GM18511 (cell line): ENCODE measurements around the gene TMEM147.

Source experiments
- ATAC-seq: cut with Tn5 transposase; IDR thresholded peaks from one replicate; pipeline ENCODE4 v1.9.1; 2021; ENCODE audit warnings: mild to moderate bottlenecking, moderate library complexity; ENCODE audit not compliant: unreplicated experiment

The TMEM147 gene

GRCh38 chr19:35518313-35518712, 27.1 kb upstream of the TMEM147 start:
- ATAC-seq: no peak

DNA sequence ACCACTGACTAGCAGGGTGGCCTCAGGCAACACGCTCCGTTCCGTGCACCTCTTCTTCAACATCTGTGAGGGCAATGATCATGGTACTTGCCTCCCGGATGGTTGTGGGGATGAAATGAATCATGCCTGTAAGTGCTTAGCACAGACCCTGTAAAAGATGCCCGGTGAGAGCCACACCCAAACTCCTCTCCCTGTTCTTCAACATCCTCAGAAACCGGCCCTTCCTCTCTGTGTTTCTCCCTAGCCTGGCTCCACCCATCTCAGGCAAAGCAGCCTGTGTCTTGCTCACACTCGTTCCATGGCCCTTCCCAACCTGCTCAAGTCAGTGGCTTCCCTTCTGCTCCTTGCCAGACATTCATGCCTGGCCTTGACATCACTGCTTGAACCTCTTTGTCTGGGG, 26.1 kb upstream of the TMEM147 start:
- ATAC-seq: no peak

- no peak for ATAC-seq
Observed at GRCh38 chr19:35521124-35521743, 24.2 kb upstream of the TMEM147 start.

DNA sequence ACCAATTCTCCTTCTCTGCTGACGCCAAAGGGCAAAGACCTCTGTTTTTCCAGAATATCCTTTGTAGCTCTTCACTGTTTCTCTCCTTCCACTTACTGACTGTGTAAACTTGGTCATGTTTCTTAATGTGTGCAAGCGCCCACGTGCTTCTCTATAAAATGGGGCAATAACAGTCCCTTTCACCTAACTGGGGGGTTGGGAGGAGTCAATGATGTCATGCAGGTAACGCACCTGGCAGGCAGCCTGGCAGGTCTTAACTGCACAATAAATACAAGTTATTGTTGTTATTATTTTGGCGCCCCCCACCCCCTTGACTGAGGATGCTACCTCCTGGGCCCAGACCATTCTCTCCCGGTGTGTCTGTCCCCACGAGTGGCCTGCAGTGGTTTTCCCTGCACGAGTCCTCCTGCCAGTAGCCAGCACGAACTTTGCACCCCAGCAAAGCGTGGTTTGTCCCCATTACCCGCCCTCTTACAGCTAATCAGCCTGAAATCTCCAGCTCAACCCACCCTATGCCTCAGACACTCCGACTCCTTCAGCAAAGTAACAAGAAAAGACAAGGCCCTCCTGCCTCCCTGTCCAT, 22.6 kb upstream of the TMEM147 start:
- no peak for ATAC-seq

DNA sequence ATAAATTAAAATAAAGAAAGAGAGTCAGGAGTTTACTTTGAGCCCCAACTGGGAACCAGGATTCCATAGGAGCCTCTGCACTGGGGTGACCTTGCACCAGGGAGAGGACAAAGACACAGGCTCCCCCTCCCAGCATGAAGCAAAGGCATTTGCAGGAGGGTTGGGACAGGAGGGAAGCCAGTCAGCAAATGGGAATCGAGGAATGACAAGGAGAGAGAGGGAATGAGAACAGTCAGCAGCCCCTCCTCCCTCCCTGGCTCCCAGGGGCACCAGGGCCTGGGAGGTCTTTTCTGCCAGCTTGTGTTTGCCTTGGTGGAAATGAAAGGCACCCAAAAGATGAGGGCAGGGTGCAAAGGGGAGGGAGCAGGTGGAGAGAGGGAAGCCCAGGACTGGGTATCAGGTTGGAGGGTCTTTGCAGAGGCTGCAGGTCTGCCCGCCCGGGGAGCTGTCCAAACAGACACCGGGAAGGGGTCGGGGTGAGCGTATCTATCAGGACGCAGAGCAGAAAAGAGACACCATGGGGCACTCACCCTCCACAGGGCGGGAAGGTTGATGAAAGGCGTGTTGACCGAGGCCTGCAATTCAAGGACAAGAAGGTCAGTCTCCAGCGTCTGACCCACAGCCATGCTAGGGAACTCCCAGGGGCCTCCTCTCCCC, 21.1 kb upstream of the TMEM147 start:
- no peak for ATAC-seq

GRCh38 chr19:35525873-35526272, 19.6 kb upstream of the TMEM147 start:
- ATAC-seq: no peak

- no peak for ATAC-seq
Observed at GRCh38 chr19:35528218-35529038, 17.0 kb upstream of the TMEM147 start, which contains the start of gene SBSN. Gene SBSN, minus strand, starts transcription at chr19:35528311. Its CDS starts 30 bp downstream, at chr19:35528281.

DNA sequence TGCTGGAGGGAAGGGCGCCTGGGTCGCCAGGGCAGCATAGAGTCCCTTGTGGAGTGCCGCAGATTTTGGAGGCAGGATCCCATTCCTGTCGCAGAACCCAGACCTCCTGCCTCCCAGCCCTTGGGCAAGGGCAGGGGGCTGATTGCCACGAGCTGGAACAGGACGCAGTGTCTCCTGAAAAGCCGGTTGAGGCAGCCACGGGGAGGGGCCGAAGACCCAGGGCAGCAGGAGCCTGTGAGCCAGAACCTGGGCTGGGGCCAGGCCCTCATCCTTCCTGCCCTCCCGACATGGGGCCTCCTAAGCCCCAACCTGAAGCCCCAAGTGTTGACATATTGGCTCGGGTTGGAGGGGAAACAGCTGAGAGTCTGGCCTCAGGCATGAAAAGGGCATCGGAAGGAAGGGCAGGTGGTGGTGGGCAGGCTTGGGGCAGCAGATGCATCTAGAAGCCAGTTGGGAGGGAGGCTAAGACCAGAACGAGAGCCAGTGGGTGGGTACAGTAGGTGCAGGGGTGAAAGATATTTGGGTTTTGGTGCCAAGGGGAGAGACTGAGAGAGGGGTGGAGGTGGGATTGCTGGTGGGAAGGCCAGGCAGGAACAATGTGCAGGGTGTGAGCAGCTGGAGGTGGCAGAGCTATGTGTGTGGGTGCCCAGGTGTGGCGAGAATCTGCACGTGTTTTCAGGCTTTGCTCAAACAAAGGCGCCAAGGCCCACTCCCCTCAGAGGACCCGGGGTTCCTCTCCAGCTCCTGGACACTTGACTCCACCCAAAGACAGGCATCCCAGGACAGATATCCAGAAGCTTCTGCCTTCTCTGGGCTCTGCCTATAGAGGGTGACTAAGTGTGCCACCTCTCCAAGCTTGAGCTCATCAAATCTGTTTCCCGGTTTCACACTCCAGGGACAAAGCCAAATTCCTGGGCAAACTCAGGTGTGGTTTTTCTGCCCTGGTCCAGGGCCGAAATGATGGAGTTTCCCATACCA, 15.9 kb upstream of the TMEM147 start:
- ATAC-seq: no peak

DNA sequence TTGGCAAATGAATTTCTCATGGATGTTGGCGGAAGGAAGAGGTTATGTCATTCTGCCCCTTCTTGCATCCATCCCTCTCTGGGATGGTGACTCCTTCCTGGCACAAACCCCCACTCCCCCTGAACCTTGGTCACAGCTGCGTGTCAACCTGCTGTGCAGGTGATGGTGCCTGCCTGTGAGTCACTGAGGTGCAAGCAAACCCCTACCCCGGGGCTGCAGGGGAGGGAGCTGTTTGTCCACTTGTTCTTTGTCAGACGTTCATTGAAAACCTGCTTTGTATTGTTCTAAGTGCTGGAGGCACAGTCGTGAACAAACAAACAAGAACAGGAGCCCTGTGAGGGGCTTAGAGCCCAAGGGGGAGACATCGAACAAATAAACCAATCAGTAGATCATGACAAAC, 14.1 kb upstream of the TMEM147 start:
- ATAC-seq: no peak

GRCh38 chr19:35533201-35533821, 12.1 kb upstream of the TMEM147 start, which contains the start of gene GAPDHS:
Gene GAPDHS, plus strand, starts transcription at chr19:35533456. Its CDS starts 72 bp downstream, at chr19:35533528.
- no peak for ATAC-seq

GRCh38 chr19:35533822-35534392, 11.5 kb upstream of the TMEM147 start:
- peak; percentile 50 for ATAC-seq

DNA sequence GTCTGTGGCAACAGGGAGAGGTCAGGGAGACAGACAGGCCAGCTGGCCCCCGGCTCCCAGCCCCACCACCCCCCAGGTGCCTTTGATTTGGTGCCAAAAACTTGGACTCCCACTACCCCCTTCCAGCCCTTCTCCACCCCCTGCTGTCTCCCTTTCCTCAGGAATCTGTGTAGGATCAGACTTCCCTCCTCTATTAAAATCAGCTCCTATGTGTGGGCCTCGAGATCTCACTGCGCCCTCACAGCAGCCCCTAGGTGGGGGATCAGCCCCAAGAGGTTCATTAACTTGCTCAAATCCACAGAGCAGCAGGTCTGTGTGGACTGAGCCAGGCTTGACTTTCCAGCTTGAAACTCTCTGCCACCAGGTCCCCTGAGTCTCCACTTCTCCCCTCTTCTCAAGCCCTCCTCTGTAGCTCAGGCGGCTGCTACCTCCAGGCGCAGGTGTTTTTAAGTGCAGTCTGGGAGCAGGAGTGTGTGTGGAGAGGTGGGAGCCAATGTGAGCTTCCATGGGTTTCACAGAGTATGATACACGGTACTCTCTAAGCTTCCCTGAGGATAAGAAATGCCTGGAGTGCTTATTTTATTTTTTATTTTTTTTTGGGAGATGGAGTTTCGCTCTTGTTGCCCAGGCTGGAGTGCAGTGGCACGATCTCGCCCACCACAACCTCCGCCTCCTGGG, 10.5 kb upstream of the TMEM147 start:
- ATAC-seq: no peak

- ATAC-seq: no peak
Observed at GRCh38 chr19:35539314-35539713, 6.1 kb upstream of the TMEM147 start.

GRCh38 chr19:35539850-35540249, 5.6 kb upstream of the TMEM147 start:
- ATAC-seq: no peak

DNA sequence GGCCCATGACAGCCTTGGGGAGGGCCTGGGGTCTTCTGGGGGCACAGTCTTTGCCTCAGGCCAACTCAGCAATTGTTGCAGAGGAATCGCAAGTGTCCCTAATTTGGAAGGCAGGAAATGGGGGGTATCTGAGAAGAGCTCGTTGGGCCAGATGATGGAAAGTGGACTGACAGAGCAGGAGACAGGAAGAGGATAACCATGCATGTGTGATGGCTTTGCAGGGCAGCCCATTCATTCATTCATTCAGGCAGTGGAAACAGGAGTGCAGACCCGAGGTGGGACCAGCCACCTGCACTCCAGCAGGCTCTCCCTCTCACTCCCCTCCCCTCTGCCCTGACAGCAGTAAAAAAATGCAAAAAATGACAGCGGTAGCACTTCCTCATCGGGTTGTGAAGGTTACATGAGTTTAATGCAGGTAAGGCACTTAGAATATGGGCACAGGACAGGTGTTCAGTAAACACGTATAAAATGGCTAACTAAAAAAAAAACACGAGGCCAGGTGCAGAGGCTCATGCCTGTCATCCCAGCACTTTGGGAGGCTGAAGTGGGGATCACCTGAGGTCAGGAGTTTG, 5.0 kb upstream of the TMEM147 start:
- no peak for ATAC-seq

DNA sequence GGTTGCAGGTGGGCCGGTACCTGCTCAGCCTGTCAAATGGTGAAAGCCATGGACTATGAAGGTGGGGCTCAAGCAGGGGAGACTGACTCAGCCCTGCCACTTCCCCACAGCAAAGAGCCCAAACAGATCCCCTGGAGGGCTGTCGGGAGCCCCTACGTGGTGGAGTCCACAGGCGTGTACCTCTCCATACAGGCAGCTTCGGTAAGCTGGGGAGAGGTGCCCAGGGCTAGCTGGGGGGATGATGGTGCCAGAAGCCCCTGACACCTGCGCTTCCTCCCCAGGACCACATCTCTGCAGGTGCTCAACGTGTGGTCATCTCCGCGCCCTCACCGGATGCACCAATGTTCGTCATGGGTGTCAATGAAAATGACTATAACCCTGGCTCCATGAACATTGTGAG, 3.2 kb upstream of the TMEM147 start:
- no peak for ATAC-seq

DNA sequence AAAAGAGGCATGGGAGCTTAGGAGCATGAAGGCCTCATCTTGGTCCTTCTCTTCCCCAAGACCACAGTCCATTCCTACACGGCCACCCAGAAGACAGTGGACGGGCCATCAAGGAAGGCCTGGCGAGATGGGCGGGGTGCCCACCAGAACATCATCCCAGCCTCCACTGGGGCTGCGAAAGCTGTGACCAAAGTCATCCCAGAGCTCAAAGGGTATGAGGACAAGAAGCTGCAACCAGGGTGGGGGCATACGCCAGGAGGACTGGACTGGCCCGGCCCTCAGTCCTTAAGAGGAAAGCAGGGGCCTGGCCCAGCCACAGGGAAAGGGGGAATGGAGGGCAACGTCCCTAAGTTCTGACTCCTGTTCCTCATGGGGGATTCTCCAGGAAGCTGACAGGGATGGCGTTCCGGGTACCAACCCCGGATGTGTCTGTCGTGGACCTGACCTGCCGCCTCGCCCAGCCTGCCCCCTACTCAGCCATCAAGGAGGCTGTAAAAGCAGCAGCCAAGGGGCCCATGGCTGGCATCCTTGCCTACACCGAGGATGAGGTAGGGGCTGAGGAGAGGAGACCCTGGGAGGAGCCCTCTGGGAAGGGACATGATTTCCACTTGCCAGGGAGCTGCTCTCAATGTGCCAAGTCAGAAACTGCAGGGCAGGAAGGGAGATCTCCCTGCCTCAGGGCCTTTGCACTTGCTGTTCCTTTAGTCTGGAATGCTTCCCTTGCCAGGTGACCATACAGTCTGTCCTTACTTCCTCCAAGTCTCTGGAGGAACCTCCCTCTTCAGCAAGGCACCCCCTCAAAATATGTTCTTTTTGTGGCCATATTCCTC, 1.9 kb upstream of the TMEM147 start:
- no peak for ATAC-seq
